GM23338 (cell line): ENCODE results near the gene ITGA1. TPM values are rescaled to one million over a fixed set of nuclear protein-coding genes. Genes with fewer than 3 reads are reported as not detected.

ENCODE experiments used
- ATAC-seq: fragments of 200-7000 bp; cut with Tn5 transposase; 3 replicates; pipeline ENCODE4 v1.9.1; 2020
- DNase-seq: peaks from one replicate; pipeline ENCODE4 v3.0.0-alpha.2; 2015; ENCODE audit warnings: low spot score
- H2AFZ ChIP-seq: fragments of 200-600 bp; sonication (generic); 2 replicates; pipeline ENCODE4 v1.8.0; 2016; ENCODE audit warnings: antibody characterized with exemption, mild to moderate bottlenecking, moderate library complexity
- H3F3A ChIP-seq: fragments of 200-600 bp; sonication (generic); replicated peaks from 2 replicates; pipeline ENCODE4 v1.8.0; 2017; ENCODE audit warnings: antibody characterized with exemption, mixed run types, low read depth
- H3K27ac ChIP-seq: fragments of 200-600 bp; sonication (generic); 2 replicates; pipeline ENCODE4 v1.6.1; 2016; ENCODE audit warnings: low read depth
- H3K27me3 ChIP-seq: fragments of 200-600 bp; sonication (generic); 2 replicates; pipeline ENCODE4 v1.8.0; 2016; ENCODE audit warnings: mild to moderate bottlenecking, mixed run types, moderate library complexity; ENCODE audit not compliant: insufficient read depth
- H3K36me3 ChIP-seq: fragments of 200-600 bp; sonication (generic); 2 replicates; pipeline ENCODE4 v1.8.0; 2016; ENCODE audit warnings: mild to moderate bottlenecking; ENCODE audit not compliant: insufficient read depth
- H3K4me1 ChIP-seq: fragments of 200-600 bp; sonication (generic); 2 replicates; pipeline ENCODE4 v1.8.0; 2016; ENCODE audit warnings: mild to moderate bottlenecking, moderate library complexity; ENCODE audit not compliant: insufficient read depth
- H3K4me2 ChIP-seq: fragments of 200-600 bp; sonication (generic); 2 replicates; pipeline ENCODE4 v1.7.1; 2017; ENCODE audit warnings: mixed run types
- H3K4me3 ChIP-seq: fragments of 200-600 bp; sonication (generic); 2 replicates; pipeline ENCODE4 v1.6.1; 2016; ENCODE audit warnings: mixed run types
- H3K79me2 ChIP-seq: fragments of 200-600 bp; sonication (generic); replicated peaks from 2 replicates; pipeline ENCODE4 v1.8.0; 2017; ENCODE audit warnings: mild to moderate bottlenecking; ENCODE audit not compliant: insufficient read depth
- H3K9me2 ChIP-seq: fragments of 200-600 bp; sonication (generic); 2 replicates; pipeline ENCODE4 v1.8.0; 2017; ENCODE audit not compliant: insufficient read depth
- H4K20me1 ChIP-seq: fragments of 200-600 bp; sonication (generic); replicated peaks from 2 replicates; pipeline ENCODE4 v1.8.0; 2017; ENCODE audit warnings: mild to moderate bottlenecking; ENCODE audit not compliant: insufficient read depth
- H3K27ac Mint-ChIP-seq: 2 replicates; pipeline ENCODE4 v1.8.0; 2020; ENCODE audit warnings: inconsistent platforms, mild to moderate bottlenecking, moderate library complexity, mixed read lengths
- H3K27me3 Mint-ChIP-seq: 3 replicates; pipeline ENCODE4 v1.8.0; 2022; ENCODE audit warnings: low read depth, mild to moderate bottlenecking, moderate library complexity, mixed read lengths, inconsistent platforms; ENCODE audit not compliant: insufficient read depth, poor library complexity
- H3K36me3 Mint-ChIP-seq: 3 replicates; pipeline ENCODE4 v1.8.0; 2021; ENCODE audit warnings: low read depth, mild to moderate bottlenecking, inconsistent platforms, moderate library complexity, mixed read lengths
- H3K4me1 Mint-ChIP-seq: 3 replicates; pipeline ENCODE4 v1.8.0; 2020; ENCODE audit warnings: mild to moderate bottlenecking, inconsistent platforms, mixed read lengths
- H3K4me3 Mint-ChIP-seq: 3 replicates; pipeline ENCODE4 v1.8.0; 2021; ENCODE audit warnings: moderate library complexity, mild to moderate bottlenecking, inconsistent platforms, mixed read lengths
- H3K9me3 Mint-ChIP-seq: 3 replicates; pipeline ENCODE4 v1.8.0; 2020; ENCODE audit warnings: moderate library complexity, mild to moderate bottlenecking, inconsistent platforms, mixed read lengths
- CREB1 ChIP-seq: fragments of 250-450 bp; sonication (Bioruptor Pico); IDR thresholded peaks from 2 replicates; pipeline ENCODE4 v1.5.0; 2020; ENCODE audit warnings: low read depth, mild to moderate bottlenecking, moderate library complexity
- CTCF ChIP-seq, 2 experiments: fragments of 200-600 bp in 1 of 2; sonication (generic) in 1 of 2; conservative IDR thresholded peaks; 2 replicates each; pipeline versions ENCODE4 v1.5.1 to v1.6.1; 2016 to 2017; ENCODE audit warnings: antibody characterized with exemption in 2 of 2, low read depth in 2 of 2, mild to moderate bottlenecking in 2 of 2, moderate library complexity in 1 of 2
- EZH2 ChIP-seq: fragments of 200-600 bp; sonication (generic); IDR thresholded peaks from one replicate; pipeline ENCODE4 v1.8.0; 2017; ENCODE audit warnings: antibody characterized with exemption, mild to moderate bottlenecking, low read depth; ENCODE audit not compliant: unreplicated experiment
- EZH2phosphoT487 ChIP-seq: fragments of 200-600 bp; sonication (generic); IDR thresholded peaks from one replicate; pipeline ENCODE4 v1.8.1; 2018; ENCODE audit warnings: antibody characterized with exemption; ENCODE audit not compliant: unreplicated experiment
- JUNB ChIP-seq: IDR thresholded peaks from one replicate; pipeline ENCODE4 v1.6.1; 2016; ENCODE audit warnings: antibody characterized with exemption; ENCODE audit not compliant: unreplicated experiment
- NANOG ChIP-seq: IDR thresholded peaks from 2 replicates; pipeline ENCODE4 v1.6.1; 2016; ENCODE audit warnings: antibody characterized with exemption, borderline replicate concordance
- POLR2AphosphoS5 ChIP-seq: IDR thresholded peaks from 2 replicates; pipeline ENCODE4 v1.6.1; 2016; ENCODE audit warnings: antibody characterized with exemption, low read depth
- REST ChIP-seq: IDR thresholded peaks from one replicate; pipeline ENCODE4 v1.6.1; 2018; ENCODE audit warnings: antibody characterized with exemption; ENCODE audit not compliant: unreplicated experiment
- STAT1 ChIP-seq: IDR thresholded peaks from one replicate; pipeline ENCODE4 v1.6.1; 2016; ENCODE audit warnings: antibody characterized with exemption; ENCODE audit not compliant: unreplicated experiment
- ZNF114 ChIP-seq: fragments of 250-450 bp; sonication (Bioruptor Pico); IDR thresholded peaks from 2 replicates; pipeline ENCODE4 v1.5.0; 2020; ENCODE audit warnings: mild to moderate bottlenecking, moderate library complexity
- ZNF331 ChIP-seq: fragments of 250-450 bp; sonication (Bioruptor Pico); IDR thresholded peaks from 2 replicates; pipeline ENCODE4 v1.5.0; 2020; ENCODE audit warnings: low read depth, mild to moderate bottlenecking, moderate library complexity
- polyA plus RNA-seq: library from polyadenylated mRNA; unstranded; fragments of >200 nt; fragmentation: Nextera tagmentation; extraction: Ambion mirVana; gene quantifications from 2 replicates; pipeline ENCODE4 v1.2.1, GENCODE V29; 2016
- total RNA-seq: library from RNA; depleted of rRNA; stranded (reverse); fragments of >200 nt; shearing (Covaris generic); gene quantifications from 2 replicates; pipeline ENCODE4 v1.2.3, GENCODE V29; 2014
- TF ChIP-seq, protein P1 (sequence below): IDR thresholded peaks from 2 replicates; pipeline ENCODE4 v1.6.1; 2016; ENCODE audit warnings: antibody characterized with exemption
- TF ChIP-seq, protein P2 (sequence below): fragments of 250-450 bp; sonication (Bioruptor Pico); IDR thresholded peaks from 2 replicates; pipeline ENCODE4 v1.5.0; 2020; ENCODE audit warnings: mild to moderate bottlenecking, moderate library complexity

Gene ITGA1
- total and polyA plus RNA-seq, 2 experiments from 2014 or later: 1.8 to 4.9 TPM

DNA sequence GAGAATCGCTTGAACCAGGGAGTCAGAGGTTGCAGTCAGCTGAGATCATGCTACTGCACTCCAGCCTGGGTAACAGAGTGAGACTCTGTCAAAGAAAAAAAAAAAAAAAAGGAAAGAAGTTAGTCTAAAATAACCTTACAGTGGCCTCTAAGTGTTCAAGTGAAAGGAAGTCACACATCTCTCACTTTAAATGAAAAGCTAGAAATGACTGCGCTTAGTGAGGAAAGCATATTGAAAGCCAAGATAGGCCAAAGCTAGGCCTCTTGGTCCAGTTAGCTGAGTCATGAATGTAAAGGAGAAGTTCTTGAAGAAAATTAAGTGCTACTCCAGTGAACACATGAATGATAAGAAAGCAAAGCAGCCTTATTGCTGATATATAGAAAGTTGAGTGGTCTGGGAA lies 38.1 kb downstream of the ITGA1 start:
- no peak overlapping the region for H3K27ac ChIP-seq
- no peak for ATAC-seq
- H3K36me3 Mint-ChIP-seq: no peaks in the 10 kb centered on the region
- H3K27me3 Mint-ChIP-seq: peaks cover 2% of the 10 kb centered on the region
- no peaks in the 10 kb centered on the region for H3K4me1 ChIP-seq
- DNase-seq: no peak
- no peak overlapping the region for H3K4me3 Mint-ChIP-seq
- no peak overlapping the region for H3K27ac Mint-ChIP-seq
- H3K9me2 ChIP-seq: no peaks in the 10 kb centered on the region
- TF ChIP-seq, protein P1, sequence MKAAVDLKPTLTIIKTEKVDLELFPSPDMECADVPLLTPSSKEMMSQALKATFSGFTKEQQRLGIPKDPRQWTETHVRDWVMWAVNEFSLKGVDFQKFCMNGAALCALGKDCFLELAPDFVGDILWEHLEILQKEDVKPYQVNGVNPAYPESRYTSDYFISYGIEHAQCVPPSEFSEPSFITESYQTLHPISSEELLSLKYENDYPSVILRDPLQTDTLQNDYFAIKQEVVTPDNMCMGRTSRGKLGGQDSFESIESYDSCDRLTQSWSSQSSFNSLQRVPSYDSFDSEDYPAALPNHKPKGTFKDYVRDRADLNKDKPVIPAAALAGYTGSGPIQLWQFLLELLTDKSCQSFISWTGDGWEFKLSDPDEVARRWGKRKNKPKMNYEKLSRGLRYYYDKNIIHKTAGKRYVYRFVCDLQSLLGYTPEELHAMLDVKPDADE: no peak
- TF ChIP-seq EZH2 (no peak), JUNB (no peak), NANOG (no peak), REST (no peak), STAT1 (no peak), POLR2AphosphoS5 (no peak), CTCF (conservative IDR thresholded peaks at IDR 0.05; ENCODE audit: low read depth in 2 of 2) (no peak), CREB1 (CRISPR knock-in tag) (no peak), EZH2phosphoT487 (no peak), ZNF331 (CRISPR knock-in tag) (no peak), ZNF114 (no peak)
- TF ChIP-seq, protein P2, sequence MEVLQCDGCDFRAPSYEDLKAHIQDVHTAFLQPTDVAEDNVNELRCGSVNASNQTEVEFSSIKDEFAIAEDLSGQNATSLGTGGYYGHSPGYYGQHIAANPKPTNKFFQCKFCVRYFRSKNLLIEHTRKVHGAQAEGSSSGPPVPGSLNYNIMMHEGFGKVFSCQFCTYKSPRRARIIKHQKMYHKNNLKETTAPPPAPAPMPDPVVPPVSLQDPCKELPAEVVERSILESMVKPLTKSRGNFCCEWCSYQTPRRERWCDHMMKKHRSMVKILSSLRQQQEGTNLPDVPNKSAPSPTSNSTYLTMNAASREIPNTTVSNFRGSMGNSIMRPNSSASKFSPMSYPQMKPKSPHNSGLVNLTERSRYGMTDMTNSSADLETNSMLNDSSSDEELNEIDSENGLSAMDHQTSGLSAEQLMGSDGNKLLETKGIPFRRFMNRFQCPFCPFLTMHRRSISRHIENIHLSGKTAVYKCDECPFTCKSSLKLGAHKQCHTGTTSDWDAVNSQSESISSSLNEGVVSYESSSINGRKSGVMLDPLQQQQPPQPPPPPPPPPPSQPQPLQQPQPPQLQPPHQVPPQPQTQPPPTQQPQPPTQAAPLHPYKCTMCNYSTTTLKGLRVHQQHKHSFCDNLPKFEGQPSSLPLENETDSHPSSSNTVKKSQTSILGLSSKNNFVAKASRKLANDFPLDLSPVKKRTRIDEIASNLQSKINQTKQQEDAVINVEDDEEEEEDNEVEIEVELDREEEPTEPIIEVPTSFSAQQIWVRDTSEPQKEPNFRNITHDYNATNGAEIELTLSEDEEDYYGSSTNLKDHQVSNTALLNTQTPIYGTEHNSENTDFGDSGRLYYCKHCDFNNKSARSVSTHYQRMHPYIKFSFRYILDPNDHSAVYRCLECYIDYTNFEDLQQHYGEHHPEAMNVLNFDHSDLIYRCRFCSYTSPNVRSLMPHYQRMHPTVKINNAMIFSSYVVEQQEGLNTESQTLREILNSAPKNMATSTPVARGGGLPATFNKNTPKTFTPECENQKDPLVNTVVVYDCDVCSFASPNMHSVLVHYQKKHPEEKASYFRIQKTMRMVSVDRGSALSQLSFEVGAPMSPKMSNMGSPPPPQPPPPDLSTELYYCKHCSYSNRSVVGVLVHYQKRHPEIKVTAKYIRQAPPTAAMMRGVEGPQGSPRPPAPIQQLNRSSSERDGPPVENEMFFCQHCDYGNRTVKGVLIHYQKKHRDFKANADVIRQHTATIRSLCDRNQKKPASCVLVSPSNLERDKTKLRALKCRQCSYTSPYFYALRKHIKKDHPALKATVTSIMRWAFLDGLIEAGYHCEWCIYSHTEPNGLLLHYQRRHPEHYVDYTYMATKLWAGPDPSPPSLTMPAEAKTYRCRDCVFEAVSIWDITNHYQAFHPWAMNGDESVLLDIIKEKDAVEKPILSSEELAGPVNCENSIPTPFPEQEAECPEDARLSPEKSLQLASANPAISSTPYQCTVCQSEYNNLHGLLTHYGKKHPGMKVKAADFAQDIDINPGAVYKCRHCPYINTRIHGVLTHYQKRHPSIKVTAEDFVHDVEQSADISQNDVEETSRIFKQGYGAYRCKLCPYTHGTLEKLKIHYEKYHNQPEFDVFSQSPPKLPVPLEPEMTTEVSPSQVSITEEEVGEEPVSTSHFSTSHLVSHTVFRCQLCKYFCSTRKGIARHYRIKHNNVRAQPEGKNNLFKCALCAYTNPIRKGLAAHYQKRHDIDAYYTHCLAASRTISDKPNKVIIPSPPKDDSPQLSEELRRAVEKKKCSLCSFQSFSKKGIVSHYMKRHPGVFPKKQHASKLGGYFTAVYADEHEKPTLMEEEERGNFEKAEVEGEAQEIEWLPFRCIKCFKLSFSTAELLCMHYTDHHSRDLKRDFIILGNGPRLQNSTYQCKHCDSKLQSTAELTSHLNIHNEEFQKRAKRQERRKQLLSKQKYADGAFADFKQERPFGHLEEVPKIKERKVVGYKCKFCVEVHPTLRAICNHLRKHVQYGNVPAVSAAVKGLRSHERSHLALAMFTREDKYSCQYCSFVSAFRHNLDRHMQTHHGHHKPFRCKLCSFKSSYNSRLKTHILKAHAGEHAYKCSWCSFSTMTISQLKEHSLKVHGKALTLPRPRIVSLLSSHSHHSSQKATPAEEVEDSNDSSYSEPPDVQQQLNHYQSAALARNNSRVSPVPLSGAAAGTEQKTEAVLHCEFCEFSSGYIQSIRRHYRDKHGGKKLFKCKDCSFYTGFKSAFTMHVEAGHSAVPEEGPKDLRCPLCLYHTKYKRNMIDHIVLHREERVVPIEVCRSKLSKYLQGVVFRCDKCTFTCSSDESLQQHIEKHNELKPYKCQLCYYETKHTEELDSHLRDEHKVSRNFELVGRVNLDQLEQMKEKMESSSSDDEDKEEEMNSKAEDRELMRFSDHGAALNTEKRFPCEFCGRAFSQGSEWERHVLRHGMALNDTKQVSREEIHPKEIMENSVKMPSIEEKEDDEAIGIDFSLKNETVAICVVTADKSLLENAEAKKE (CRISPR knock-in tag): no peak
- H3K9me3 Mint-ChIP-seq: peaks cover 12% of the 10 kb centered on the region; the same call in 2 of the 3 replicates
- no peaks in the 10 kb centered on the region for H3K4me1 Mint-ChIP-seq
- H3K36me3 ChIP-seq: no peaks in the 10 kb centered on the region
- no peaks in the 10 kb centered on the region for H3K27me3 ChIP-seq
- no peak overlapping the region for H2AFZ ChIP-seq
- H3F3A ChIP-seq: no peaks in the 10 kb centered on the region
- no peaks in the 10 kb centered on the region for H4K20me1 ChIP-seq
- no peak overlapping the region for H3K4me2 ChIP-seq
- no peak overlapping the region for H3K4me3 ChIP-seq
- no peaks in the 10 kb centered on the region for H3K79me2 ChIP-seq
